ENCODE data around the gene KCNAB3. TPM values are rescaled to one million over a fixed set of nuclear protein-coding genes. Genes with fewer than 3 reads are reported as not detected.

KCNAB3 gene
- total and polyA plus RNA-seq, 4 donors: 0.38 to 1.9 (median 0.91) TPM

- 0% methylated on average over 55 of the region's 55 CpGs for WGBS, 2 donors
- Histone ChIP-seq H3K36me3 (ENCODE audit: control insufficient read depth in 1 of 2, insufficient read depth in 2 of 2, low read length in 1 of 2) (peaks cover 0 to 2% of the 10 kb centered on the region in 2 donors), H3K4me1 (ENCODE audit: control insufficient read depth in 1 of 2, insufficient read depth in 2 of 2, low read length in 2 of 2) (no peaks in the 10 kb centered on the region), H3K27ac (ENCODE audit: low read depth in 1 of 2, low read length in 2 of 2) (no peak within 1 kb of the TSS), H3K9me3 (ENCODE audit: control insufficient read depth, low read length) (no peaks in the 10 kb centered on the region), H3K27me3 (ENCODE audit: control insufficient read depth in 1 of 2, insufficient read depth in 2 of 2, low read length in 1 of 2) (no peaks in the 10 kb centered on the region), H3K4me3 (ENCODE audit: low read length in 2 of 2) (peak within 1 kb of the TSS; percentile 59 to 61)
- DNase-seq (peak; percentile 100), ATAC-seq (ENCODE audit: low FRiP score) (peak; percentile 99)
- intact Hi-C loops (cut with DNase I): loop anchor here in 1 of 2 donors (1.0 to 10.0 kb wide), 2 partner anchors 43 to 123 kb away; no protein-coding TSS in a partner anchor
These were observed 2.2 kb upstream of the KCNAB3 start, which contains the start of the genes CNTROB and TRAPPC1 for GRCh38 chr17:7931709-7932482. TSS of gene CNTROB (plus strand) at chr17:7932206. CDS start at chr17:7933080, 874 bp downstream. TSS of gene TRAPPC1 (minus strand) at chr17:7931946. CDS start at chr17:7931829, 117 bp downstream.

- WGBS, 2 donors: 38% methylated on average over 20 of the region's 20 CpGs
- DNase-seq (no peak), ATAC-seq (ENCODE audit: low FRiP score) (no peak)
- intact Hi-C loops (cut with DNase I): loop anchor here in 1 of 2 donors (10.0 kb wide), 1 partner anchor 124 kb away; no protein-coding TSS in a partner anchor
- H3K27me3 ChIP-seq (ENCODE audit: control insufficient read depth in 1 of 2, insufficient read depth in 2 of 2, low read length in 1 of 2): no peaks in the 10 kb centered on the region
- H3K4me3 ChIP-seq (ENCODE audit: low read length in 2 of 2): peak overlapping the region; percentile 45 to 59
- H3K9me3 ChIP-seq (ENCODE audit: control insufficient read depth, low read length): no peaks in the 10 kb centered on the region
- no peak overlapping the region for H3K27ac ChIP-seq (ENCODE audit: low read depth in 1 of 2, low read length in 2 of 2)
- no peaks in the 10 kb centered on the region for H3K36me3 ChIP-seq (ENCODE audit: control insufficient read depth in 1 of 2, insufficient read depth in 2 of 2, low read length in 1 of 2)
- H3K4me1 ChIP-seq (ENCODE audit: control insufficient read depth in 1 of 2, insufficient read depth in 2 of 2, low read length in 2 of 2): no peaks in the 10 kb centered on the region
These were observed 1.4 kb upstream of the KCNAB3 start for GRCh38 chr17:7930841-7931631.

- Histone ChIP-seq H3K4me1 (ENCODE audit: control insufficient read depth in 1 of 2, insufficient read depth in 2 of 2, low read length in 2 of 2) (no peaks in the 10 kb centered on the region), H3K36me3 (ENCODE audit: control insufficient read depth in 1 of 2, insufficient read depth in 2 of 2, low read length in 1 of 2) (no peaks in the 10 kb centered on the region), H3K4me3 (ENCODE audit: low read length in 2 of 2) (no peak overlapping the region), H3K9me3 (ENCODE audit: control insufficient read depth, low read length) (no peaks in the 10 kb centered on the region), H3K27me3 (ENCODE audit: control insufficient read depth in 1 of 2, insufficient read depth in 2 of 2, low read length in 1 of 2) (no peaks in the 10 kb centered on the region), H3K27ac (ENCODE audit: low read depth in 1 of 2, low read length in 2 of 2) (no peak overlapping the region)
- 84 to 94% methylated on average over 3 of the region's 3 CpGs for WGBS, 2 donors
- intact Hi-C loops (cut with DNase I): no loop called here
- no peak for DNase-seq
- ATAC-seq (ENCODE audit: low FRiP score): no peak
These were observed 2.1 kb downstream of the KCNAB3 start for GRCh38 chr17:7927596-7927995.

GRCh38 chr17:7922845-7923628, 6.6 kb downstream of the KCNAB3 start:
- 21 to 22% methylated on average over 43 to 45 of the region's 45 CpGs for WGBS, 2 donors
- no peak overlapping the region for H3K27ac ChIP-seq (ENCODE audit: low read depth in 1 of 2, low read length in 2 of 2)
- no peaks in the 10 kb centered on the region for H3K4me1 ChIP-seq (ENCODE audit: control insufficient read depth in 1 of 2, insufficient read depth in 2 of 2, low read length in 2 of 2)
- peak; percentile 92 for ATAC-seq (ENCODE audit: low FRiP score)
- no peaks in the 10 kb centered on the region for H3K36me3 ChIP-seq (ENCODE audit: control insufficient read depth in 1 of 2, insufficient read depth in 2 of 2, low read length in 1 of 2)
- peak; percentile 92 to 94 for DNase-seq
- no peaks in the 10 kb centered on the region for H3K9me3 ChIP-seq (ENCODE audit: control insufficient read depth, low read length)
- intact Hi-C loops (cut with DNase I): loop anchor here in 1 of 2 donors (5.0 kb wide), 1 partner anchor 61 kb away; no protein-coding TSS in a partner anchor
- no peaks in the 10 kb centered on the region for H3K27me3 ChIP-seq (ENCODE audit: control insufficient read depth in 1 of 2, insufficient read depth in 2 of 2, low read length in 1 of 2)
- H3K4me3 ChIP-seq (ENCODE audit: low read length in 2 of 2): peak overlapping the region in 1 of 2 donors; percentile 21

- no peak for DNase-seq
- WGBS, 2 donors: 13 to 16% methylated on average over 16 of the region's 16 CpGs
These were observed 7.3 kb downstream of the KCNAB3 start for GRCh38 chr17:7922269-7922844.

GRCh38 chr17:7916808-7917207, 12.8 kb downstream of the KCNAB3 start:
- intact Hi-C loops (cut with DNase I): no loop called here
- Histone ChIP-seq H3K4me1 (ENCODE audit: control insufficient read depth in 1 of 2, insufficient read depth in 2 of 2, low read length in 2 of 2) (no peaks in the 10 kb centered on the region), H3K27me3 (ENCODE audit: control insufficient read depth in 1 of 2, insufficient read depth in 2 of 2, low read length in 1 of 2) (no peaks in the 10 kb centered on the region), H3K4me3 (ENCODE audit: low read length in 2 of 2) (no peak overlapping the region), H3K9me3 (ENCODE audit: control insufficient read depth, low read length) (no peaks in the 10 kb centered on the region), H3K36me3 (ENCODE audit: control insufficient read depth in 1 of 2, insufficient read depth in 2 of 2, low read length in 1 of 2) (no peaks in the 10 kb centered on the region), H3K27ac (ENCODE audit: low read depth in 1 of 2, low read length in 2 of 2) (peak overlapping the region in 1 of 2 donors; percentile 76)
- peak; percentile 19 to 48 for DNase-seq
- WGBS, 2 donors: 42 to 50% methylated on average over 2 of the region's 2 CpGs
- no peak for ATAC-seq (ENCODE audit: low FRiP score)

More at GRCh38 chr17:7922269-7922844, 7.3 kb downstream of the KCNAB3 start:
- no peaks in the 10 kb centered on the region for H3K27me3 ChIP-seq (ENCODE audit: control insufficient read depth in 1 of 2, insufficient read depth in 2 of 2, low read length in 1 of 2)
- no peaks in the 10 kb centered on the region for H3K9me3 ChIP-seq (ENCODE audit: control insufficient read depth, low read length)
- no peak for ATAC-seq (ENCODE audit: low FRiP score)
- H3K4me3 ChIP-seq (ENCODE audit: low read length in 2 of 2): peak overlapping the region in 1 of 2 donors; percentile 21
- H3K27ac ChIP-seq (ENCODE audit: low read depth in 1 of 2, low read length in 2 of 2): no peak overlapping the region
- H3K4me1 ChIP-seq (ENCODE audit: control insufficient read depth in 1 of 2, insufficient read depth in 2 of 2, low read length in 2 of 2): no peaks in the 10 kb centered on the region
- intact Hi-C loops (cut with DNase I): loop anchor here in 1 of 2 donors (5.0 kb wide), 1 partner anchor 60 kb away; no protein-coding TSS in a partner anchor
- no peaks in the 10 kb centered on the region for H3K36me3 ChIP-seq (ENCODE audit: control insufficient read depth in 1 of 2, insufficient read depth in 2 of 2, low read length in 1 of 2)

- peak overlapping the region in 1 of 2 donors; percentile 6 for H3K4me3 ChIP-seq (ENCODE audit: low read length in 2 of 2)
- H3K36me3 ChIP-seq (ENCODE audit: control insufficient read depth in 1 of 2, insufficient read depth in 2 of 2, low read length in 1 of 2): no peaks in the 10 kb centered on the region
- intact Hi-C loops (cut with DNase I): no loop called here
- ATAC-seq (ENCODE audit: low FRiP score) (no peak), DNase-seq (peak in 1 of 2 donors; percentile 74)
- peak overlapping the region in 1 of 2 donors; percentile 76 for H3K27ac ChIP-seq (ENCODE audit: low read depth in 1 of 2, low read length in 2 of 2)
- no peaks in the 10 kb centered on the region for H3K4me1 ChIP-seq (ENCODE audit: control insufficient read depth in 1 of 2, insufficient read depth in 2 of 2, low read length in 2 of 2)
- H3K9me3 ChIP-seq (ENCODE audit: control insufficient read depth, low read length): no peaks in the 10 kb centered on the region
- no peaks in the 10 kb centered on the region for H3K27me3 ChIP-seq (ENCODE audit: control insufficient read depth in 1 of 2, insufficient read depth in 2 of 2, low read length in 1 of 2)
- WGBS, 2 donors: 21 to 26% methylated on average over 14 to 15 of the region's 15 CpGs
These were observed 13.3 kb downstream of the KCNAB3 start for GRCh38 chr17:7916385-7916682.

All from aorta (tissue), 5 donors.